ENCODE results near the gene CYP4A22. TPM values are rescaled to one million over a fixed set of nuclear protein-coding genes. Genes with fewer than 3 reads are reported as not detected.
A peak's percentile ranks its signal among the peaks of the same experiment; 100 is the strongest.

The CYP4A22 gene
- total RNA-seq, 2 donors from 2014 or later, result not detected

DNA sequence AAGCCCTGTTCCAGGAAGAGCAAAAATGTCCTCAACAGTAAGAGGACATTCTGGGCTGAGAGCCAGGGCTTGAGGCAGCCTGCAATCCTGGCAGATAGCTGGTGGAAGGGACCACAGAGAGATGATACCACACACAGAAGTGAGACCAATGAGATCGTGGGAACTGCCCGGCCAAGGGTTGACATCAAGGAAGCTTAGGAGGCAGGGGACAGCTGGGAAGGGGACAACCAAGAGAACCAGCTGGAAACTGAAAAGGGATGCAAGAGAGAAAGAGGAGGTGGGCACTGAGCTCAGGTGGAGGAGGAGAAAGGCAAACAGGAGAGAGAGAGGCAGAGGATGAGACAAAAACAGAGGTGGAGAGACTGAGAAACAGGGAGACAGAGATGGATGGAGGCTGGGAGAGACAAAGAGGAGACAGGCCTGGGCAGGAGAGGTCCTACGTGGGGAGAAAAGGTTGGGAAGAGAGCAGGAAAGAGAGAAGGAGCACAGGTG, 43.4 kb downstream of the CYP4A22 start:
- no peaks in the 10 kb centered on the region for H3K36me3 ChIP-seq (replicated peaks in 1 of 2; ENCODE audit: insufficient read depth in 1 of 2, low read depth in 2 of 2)
- H3K9me3 ChIP-seq, result no peaks in the 10 kb centered on the region
- peak overlapping the region in 1 of 4 donors; percentile 31 for H3K27ac ChIP-seq
- intact Hi-C loops (cut with DNase I), result loop anchor here (10.0 kb wide), 2 partner anchors 244 to 544 kb away; no protein-coding TSS in a partner anchor
- no peak overlapping the region for H3K4me3 ChIP-seq
- WGBS, 2 donors, result 51 to 63% methylated on average over 3 of the region's 3 CpGs
- DNase-seq, result peak in 1 of 4 donors; percentile 36
- TF ChIP-seq, protein P1, sequence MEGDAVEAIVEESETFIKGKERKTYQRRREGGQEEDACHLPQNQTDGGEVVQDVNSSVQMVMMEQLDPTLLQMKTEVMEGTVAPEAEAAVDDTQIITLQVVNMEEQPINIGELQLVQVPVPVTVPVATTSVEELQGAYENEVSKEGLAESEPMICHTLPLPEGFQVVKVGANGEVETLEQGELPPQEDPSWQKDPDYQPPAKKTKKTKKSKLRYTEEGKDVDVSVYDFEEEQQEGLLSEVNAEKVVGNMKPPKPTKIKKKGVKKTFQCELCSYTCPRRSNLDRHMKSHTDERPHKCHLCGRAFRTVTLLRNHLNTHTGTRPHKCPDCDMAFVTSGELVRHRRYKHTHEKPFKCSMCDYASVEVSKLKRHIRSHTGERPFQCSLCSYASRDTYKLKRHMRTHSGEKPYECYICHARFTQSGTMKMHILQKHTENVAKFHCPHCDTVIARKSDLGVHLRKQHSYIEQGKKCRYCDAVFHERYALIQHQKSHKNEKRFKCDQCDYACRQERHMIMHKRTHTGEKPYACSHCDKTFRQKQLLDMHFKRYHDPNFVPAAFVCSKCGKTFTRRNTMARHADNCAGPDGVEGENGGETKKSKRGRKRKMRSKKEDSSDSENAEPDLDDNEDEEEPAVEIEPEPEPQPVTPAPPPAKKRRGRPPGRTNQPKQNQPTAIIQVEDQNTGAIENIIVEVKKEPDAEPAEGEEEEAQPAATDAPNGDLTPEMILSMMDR (IDR thresholded peaks at IDR 0.05), result no peak
- no peak for TF ChIP-seq POLR2A (IDR thresholded peaks at IDR 0.05)
- no peak for ATAC-seq
- H3K4me1 ChIP-seq, result peaks cover 14% of the 10 kb centered on the region
- H3K27me3 ChIP-seq, result no peaks in the 10 kb centered on the region

DNA sequence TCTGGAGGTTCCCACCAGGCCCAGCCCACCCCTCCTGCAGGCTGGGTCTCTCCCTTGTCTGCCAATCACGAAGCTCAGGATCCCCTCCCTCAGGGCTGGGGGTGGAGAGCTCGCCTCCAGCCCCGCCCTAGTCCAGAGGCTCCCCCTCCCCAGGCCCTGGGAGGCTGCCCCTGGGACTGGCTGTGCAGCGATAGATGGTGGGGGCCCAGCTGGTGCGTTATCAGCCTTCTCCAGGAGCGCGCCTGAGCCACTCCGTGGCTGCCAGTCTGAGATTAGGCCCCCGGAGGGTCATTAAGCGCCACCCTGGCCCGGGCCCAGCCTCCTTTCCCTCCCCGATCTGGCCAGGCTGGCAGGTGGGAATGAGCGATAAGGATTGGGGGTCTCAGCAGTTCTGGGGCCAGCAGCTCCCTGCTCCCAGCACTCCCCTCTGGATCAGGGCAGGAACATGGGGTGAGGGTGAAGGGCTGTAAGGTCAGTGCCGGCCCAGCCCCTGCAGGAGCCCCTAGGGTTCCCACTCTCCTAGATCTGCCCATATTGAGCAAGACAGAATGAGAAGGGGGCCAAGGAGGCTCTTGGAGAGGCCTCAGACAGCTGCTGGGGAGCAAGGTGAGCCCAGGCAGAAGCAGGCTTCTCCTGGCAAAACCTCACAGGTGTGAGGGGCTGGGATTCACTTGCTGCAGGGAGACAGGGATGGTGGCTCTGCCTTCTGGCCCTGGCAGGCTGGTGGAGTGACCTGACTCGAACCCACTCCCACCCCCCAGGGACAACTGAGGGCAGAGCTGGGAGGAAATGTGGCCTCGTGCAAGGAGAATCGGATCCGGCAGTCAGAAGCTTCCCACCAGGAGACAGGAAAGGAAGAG, 44.1 kb downstream of the CYP4A22 start:
- ATAC-seq (no peak), DNase-seq (no peak)
- H3K36me3 ChIP-seq (replicated peaks in 1 of 2; ENCODE audit: insufficient read depth in 1 of 2, low read depth in 2 of 2), result no peaks in the 10 kb centered on the region
- H3K4me1 ChIP-seq, result peaks cover 14% of the 10 kb centered on the region
- H3K27me3 ChIP-seq, result no peaks in the 10 kb centered on the region
- intact Hi-C loops (cut with DNase I), result loop anchor here (10.0 kb wide), 2 partner anchors 243 to 543 kb away; no protein-coding TSS in a partner anchor
- WGBS, 2 donors, result 44 to 90% methylated on average over 4 to 18 of the region's 18 CpGs
- H3K27ac ChIP-seq, result no peak overlapping the region
- no peak for TF ChIP-seq POLR2A (IDR thresholded peaks at IDR 0.05)
- TF ChIP-seq, protein P1 (IDR thresholded peaks at IDR 0.05), result no peak
- H3K9me3 ChIP-seq, result no peaks in the 10 kb centered on the region
- H3K4me3 ChIP-seq, result no peak overlapping the region

DNA sequence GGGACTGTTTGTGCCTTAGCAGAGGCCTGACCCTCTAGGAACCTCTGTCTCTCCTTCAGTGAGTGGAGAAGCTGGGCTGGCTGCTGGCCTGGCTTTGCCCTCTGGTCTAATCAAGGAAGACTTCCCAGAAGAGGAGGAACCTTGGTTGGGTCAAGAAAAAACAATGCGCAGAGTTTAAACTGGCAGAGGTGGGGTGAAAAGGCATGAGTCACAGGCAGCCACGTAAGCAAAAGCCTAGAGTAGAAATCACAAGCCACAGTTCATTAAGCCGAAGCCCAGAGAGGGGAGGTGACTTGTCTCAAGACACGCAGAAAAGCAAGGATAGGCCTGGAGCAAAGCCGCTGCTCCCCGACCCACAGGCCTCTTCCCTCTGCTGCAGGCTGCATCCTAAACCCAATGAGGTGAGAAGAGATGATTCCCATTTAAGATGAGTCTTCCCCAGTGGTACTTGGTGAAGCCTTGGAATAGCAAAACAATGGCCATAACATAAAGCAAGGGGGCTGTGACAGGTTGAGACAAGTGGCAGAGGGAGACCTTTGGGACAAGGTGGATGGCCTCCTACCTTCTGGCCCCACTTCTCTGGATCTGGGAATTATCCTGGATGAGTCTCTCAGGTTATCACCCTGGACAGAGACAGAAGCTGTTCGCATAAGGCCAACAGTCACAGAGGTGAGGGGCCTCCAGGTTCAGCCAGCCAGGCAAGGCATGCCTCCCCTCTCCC, 44.9 kb downstream of the CYP4A22 start:
- no peak overlapping the region for H3K27ac ChIP-seq
- peaks cover 14% of the 10 kb centered on the region for H3K4me1 ChIP-seq
- no peak overlapping the region for H3K4me3 ChIP-seq
- no peaks in the 10 kb centered on the region for H3K36me3 ChIP-seq (replicated peaks in 1 of 2; ENCODE audit: insufficient read depth in 1 of 2, low read depth in 2 of 2)
- no peaks in the 10 kb centered on the region for H3K27me3 ChIP-seq
- intact Hi-C loops (cut with DNase I), result loop anchor here (10.0 kb wide), 2 partner anchors 243 to 543 kb away; no protein-coding TSS in a partner anchor
- 73 to 81% methylated on average over 7 of the region's 7 CpGs for WGBS, 2 donors
- no peak for TF ChIP-seq POLR2A (IDR thresholded peaks at IDR 0.05)
- TF ChIP-seq, protein P1 (IDR thresholded peaks at IDR 0.05), result no peak
- no peaks in the 10 kb centered on the region for H3K9me3 ChIP-seq
- no peak for ATAC-seq
- no peak for DNase-seq

DNA sequence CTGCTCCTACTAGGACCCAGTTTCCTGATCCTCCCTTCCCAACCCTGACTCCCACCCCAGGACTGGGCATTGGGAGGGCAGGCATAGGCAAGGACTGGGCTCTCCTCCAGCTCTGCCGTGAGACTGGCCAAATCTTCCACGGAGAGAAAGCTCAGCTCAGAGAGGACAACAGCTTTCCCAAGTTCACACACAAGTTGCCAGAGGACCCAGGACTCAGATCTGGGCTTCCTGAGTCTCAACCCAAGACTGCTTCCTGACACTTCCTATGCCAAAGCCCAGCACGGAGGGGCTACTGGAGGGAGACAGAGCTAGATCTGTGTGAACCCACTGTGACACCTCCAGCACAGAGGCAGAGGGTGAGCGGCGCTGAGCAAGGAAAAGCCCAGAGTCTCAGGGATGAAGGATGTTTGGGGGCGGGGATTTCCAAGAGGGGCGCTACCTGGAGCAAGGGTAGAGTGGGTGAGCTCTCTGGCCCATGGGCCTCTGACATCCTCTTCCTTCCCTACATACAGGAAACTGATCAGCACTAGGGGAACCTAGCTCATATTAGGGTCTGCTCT, 45.5 kb downstream of the CYP4A22 start:
- 62 to 65% methylated on average over 7 of the region's 7 CpGs for WGBS, 2 donors
- no peaks in the 10 kb centered on the region for H3K27me3 ChIP-seq
- no peak for DNase-seq
- TF ChIP-seq POLR2A (IDR thresholded peaks at IDR 0.05), result no peak
- TF ChIP-seq, protein P1 (IDR thresholded peaks at IDR 0.05), result no peak
- no peak overlapping the region for H3K4me3 ChIP-seq
- ATAC-seq, result no peak
- no peaks in the 10 kb centered on the region for H3K36me3 ChIP-seq (replicated peaks in 1 of 2; ENCODE audit: insufficient read depth in 1 of 2, low read depth in 2 of 2)
- H3K4me1 ChIP-seq, result peaks cover 14% of the 10 kb centered on the region
- intact Hi-C loops (cut with DNase I), result loop anchor here (10.0 kb wide), 2 partner anchors 242 to 542 kb away; no protein-coding TSS in a partner anchor
- no peaks in the 10 kb centered on the region for H3K9me3 ChIP-seq
- no peak overlapping the region for H3K27ac ChIP-seq

All from body of pancreas (tissue), 4 donors.